ENCODE results near the gene COMMD1.

COMMD1 gene

GRCh38 chr2:61905372-61906185 lies at the start of gene COMMD1 (continued):
- no peak for TF ChIP-seq ZNF701 (tag by site-specific recombination; IDR thresholded peaks at IDR 0.05)
- TF ChIP-seq, protein P1, sequence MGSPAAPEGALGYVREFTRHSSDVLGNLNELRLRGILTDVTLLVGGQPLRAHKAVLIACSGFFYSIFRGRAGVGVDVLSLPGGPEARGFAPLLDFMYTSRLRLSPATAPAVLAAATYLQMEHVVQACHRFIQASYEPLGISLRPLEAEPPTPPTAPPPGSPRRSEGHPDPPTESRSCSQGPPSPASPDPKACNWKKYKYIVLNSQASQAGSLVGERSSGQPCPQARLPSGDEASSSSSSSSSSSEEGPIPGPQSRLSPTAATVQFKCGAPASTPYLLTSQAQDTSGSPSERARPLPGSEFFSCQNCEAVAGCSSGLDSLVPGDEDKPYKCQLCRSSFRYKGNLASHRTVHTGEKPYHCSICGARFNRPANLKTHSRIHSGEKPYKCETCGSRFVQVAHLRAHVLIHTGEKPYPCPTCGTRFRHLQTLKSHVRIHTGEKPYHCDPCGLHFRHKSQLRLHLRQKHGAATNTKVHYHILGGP (tag by site-specific recombination; IDR thresholded peaks at IDR 0.05), result no peak
- TF ChIP-seq ZNF624 (tag by site-specific recombination; IDR thresholded peaks at IDR 0.05), result no peak
- TF ChIP-seq ZBTB8A (tag by site-specific recombination; IDR thresholded peaks at IDR 0.05), result 0 out of 2 replicates have a peak, but pooled peaks have one; percentile 20
- no peak for TF ChIP-seq ZNF175 (tag by site-specific recombination; IDR thresholded peaks at IDR 0.05)
- no peak for TF ChIP-seq ZNF426 (tag by site-specific recombination; IDR thresholded peaks at IDR 0.05)
- peak; percentile 60 for TF ChIP-seq KLF1 (tag by site-specific recombination; IDR thresholded peaks at IDR 0.05)
- TF ChIP-seq, protein P2, sequence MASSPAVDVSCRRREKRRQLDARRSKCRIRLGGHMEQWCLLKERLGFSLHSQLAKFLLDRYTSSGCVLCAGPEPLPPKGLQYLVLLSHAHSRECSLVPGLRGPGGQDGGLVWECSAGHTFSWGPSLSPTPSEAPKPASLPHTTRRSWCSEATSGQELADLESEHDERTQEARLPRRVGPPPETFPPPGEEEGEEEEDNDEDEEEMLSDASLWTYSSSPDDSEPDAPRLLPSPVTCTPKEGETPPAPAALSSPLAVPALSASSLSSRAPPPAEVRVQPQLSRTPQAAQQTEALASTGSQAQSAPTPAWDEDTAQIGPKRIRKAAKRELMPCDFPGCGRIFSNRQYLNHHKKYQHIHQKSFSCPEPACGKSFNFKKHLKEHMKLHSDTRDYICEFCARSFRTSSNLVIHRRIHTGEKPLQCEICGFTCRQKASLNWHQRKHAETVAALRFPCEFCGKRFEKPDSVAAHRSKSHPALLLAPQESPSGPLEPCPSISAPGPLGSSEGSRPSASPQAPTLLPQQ (tag by site-specific recombination; IDR thresholded peaks at IDR 0.05), result 0 out of 2 replicates have a peak, but pooled peaks have one; percentile 23
- 0 out of 2 replicates have a peak, but pooled peaks have one; percentile 16 for TF ChIP-seq MZF1 (tag by site-specific recombination; IDR thresholded peaks at IDR 0.05; ENCODE audit: borderline replicate concordance)
- TF ChIP-seq, protein P3, sequence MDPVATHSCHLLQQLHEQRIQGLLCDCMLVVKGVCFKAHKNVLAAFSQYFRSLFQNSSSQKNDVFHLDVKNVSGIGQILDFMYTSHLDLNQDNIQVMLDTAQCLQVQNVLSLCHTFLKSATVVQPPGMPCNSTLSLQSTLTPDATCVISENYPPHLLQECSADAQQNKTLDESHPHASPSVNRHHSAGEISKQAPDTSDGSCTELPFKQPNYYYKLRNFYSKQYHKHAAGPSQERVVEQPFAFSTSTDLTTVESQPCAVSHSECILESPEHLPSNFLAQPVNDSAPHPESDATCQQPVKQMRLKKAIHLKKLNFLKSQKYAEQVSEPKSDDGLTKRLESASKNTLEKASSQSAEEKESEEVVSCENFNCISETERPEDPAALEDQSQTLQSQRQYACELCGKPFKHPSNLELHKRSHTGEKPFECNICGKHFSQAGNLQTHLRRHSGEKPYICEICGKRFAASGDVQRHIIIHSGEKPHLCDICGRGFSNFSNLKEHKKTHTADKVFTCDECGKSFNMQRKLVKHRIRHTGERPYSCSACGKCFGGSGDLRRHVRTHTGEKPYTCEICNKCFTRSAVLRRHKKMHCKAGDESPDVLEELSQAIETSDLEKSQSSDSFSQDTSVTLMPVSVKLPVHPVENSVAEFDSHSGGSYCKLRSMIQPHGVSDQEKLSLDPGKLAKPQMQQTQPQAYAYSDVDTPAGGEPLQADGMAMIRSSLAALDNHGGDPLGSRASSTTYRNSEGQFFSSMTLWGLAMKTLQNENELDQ (tag by site-specific recombination; IDR thresholded peaks at IDR 0.05; ENCODE audit: low read depth), result no peak
- no peak for TF ChIP-seq ZSCAN4 (tag by site-specific recombination; IDR thresholded peaks at IDR 0.05)
- peak; percentile 69 for TF ChIP-seq YY1 (tag by site-specific recombination; IDR thresholded peaks at IDR 0.05)
- no peak for TF ChIP-seq ATF2 (tag by site-specific recombination; IDR thresholded peaks at IDR 0.05; ENCODE audit: low read depth)
- TF ChIP-seq TRIM28 (IDR thresholded peaks at IDR 0.05; ENCODE audit: borderline replicate concordance, low read length), result no peak
- TF ChIP-seq, protein P4, sequence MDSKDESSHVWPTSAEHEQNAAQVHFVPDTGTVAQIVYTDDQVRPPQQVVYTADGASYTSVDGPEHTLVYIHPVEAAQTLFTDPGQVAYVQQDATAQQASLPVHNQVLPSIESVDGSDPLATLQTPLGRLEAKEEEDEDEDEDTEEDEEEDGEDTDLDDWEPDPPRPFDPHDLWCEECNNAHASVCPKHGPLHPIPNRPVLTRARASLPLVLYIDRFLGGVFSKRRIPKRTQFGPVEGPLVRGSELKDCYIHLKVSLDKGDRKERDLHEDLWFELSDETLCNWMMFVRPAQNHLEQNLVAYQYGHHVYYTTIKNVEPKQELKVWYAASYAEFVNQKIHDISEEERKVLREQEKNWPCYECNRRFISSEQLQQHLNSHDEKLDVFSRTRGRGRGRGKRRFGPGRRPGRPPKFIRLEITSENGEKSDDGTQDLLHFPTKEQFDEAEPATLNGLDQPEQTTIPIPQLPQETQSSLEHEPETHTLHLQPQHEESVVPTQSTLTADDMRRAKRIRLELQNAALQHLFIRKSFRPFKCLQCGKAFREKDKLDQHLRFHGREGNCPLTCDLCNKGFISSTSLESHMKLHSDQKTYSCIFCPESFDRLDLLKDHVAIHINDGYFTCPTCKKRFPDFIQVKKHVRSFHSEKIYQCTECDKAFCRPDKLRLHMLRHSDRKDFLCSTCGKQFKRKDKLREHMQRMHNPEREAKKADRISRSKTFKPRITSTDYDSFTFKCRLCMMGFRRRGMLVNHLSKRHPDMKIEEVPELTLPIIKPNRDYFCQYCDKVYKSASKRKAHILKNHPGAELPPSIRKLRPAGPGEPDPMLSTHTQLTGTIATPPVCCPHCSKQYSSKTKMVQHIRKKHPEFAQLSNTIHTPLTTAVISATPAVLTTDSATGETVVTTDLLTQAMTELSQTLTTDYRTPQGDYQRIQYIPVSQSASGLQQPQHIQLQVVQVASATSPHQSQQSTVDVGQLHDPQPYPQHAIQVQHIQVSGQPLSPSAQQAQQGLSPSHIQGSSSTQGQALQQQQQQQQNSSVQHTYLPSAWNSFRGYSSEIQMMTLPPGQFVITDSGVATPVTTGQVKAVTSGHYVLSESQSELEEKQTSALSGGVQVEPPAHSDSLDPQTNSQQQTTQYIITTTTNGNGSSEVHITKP (tag by site-specific recombination; IDR thresholded peaks at IDR 0.05), result peak; percentile 91
- 0 out of 2 replicates have a peak, but pooled peaks have one; percentile 22 for TF ChIP-seq ZNF629 (tag by site-specific recombination; IDR thresholded peaks at IDR 0.05)
- TF ChIP-seq ZNF324 (tag by site-specific recombination; IDR thresholded peaks at IDR 0.05), result no peak
- TF ChIP-seq ZNF335 (tag by site-specific recombination; conservative IDR thresholded peaks at IDR 0.05), result peak; percentile 92
- no peak; the same call in 1 of the 2 replicates for TF ChIP-seq ZNF2 (tag by site-specific recombination; IDR thresholded peaks at IDR 0.05)
- TF ChIP-seq ZNF585B (tag by site-specific recombination; IDR thresholded peaks at IDR 0.05), result no peak
- TF ChIP-seq ZNF19 (tag by site-specific recombination; IDR thresholded peaks at IDR 0.05; ENCODE audit: low read depth), result no peak
- no peak for TF ChIP-seq ZNF544 (tag by site-specific recombination; IDR thresholded peaks at IDR 0.05)
- TF ChIP-seq, protein P5, sequence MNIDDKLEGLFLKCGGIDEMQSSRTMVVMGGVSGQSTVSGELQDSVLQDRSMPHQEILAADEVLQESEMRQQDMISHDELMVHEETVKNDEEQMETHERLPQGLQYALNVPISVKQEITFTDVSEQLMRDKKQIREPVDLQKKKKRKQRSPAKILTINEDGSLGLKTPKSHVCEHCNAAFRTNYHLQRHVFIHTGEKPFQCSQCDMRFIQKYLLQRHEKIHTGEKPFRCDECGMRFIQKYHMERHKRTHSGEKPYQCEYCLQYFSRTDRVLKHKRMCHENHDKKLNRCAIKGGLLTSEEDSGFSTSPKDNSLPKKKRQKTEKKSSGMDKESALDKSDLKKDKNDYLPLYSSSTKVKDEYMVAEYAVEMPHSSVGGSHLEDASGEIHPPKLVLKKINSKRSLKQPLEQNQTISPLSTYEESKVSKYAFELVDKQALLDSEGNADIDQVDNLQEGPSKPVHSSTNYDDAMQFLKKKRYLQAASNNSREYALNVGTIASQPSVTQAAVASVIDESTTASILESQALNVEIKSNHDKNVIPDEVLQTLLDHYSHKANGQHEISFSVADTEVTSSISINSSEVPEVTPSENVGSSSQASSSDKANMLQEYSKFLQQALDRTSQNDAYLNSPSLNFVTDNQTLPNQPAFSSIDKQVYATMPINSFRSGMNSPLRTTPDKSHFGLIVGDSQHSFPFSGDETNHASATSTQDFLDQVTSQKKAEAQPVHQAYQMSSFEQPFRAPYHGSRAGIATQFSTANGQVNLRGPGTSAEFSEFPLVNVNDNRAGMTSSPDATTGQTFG (tag by site-specific recombination; IDR thresholded peaks at IDR 0.05; ENCODE audit: borderline replicate concordance), result no peak
- TF ChIP-seq ZNF707 (tag by site-specific recombination; IDR thresholded peaks at IDR 0.05), result no peak
- no peak for TF ChIP-seq ZNF670 (tag by site-specific recombination; IDR thresholded peaks at IDR 0.05; ENCODE audit: low read depth)
